Spleen (tissue), 11 donors: ENCODE results near the gene CA5B. TPM values are rescaled to one million over a fixed set of nuclear protein-coding genes. Genes with fewer than 3 reads are reported as not detected.
"Not testable (repeated sequence)": the region's sequence is repeated elsewhere in the genome, so short reads cannot be mapped to it uniquely, and the experiment has no call there.

Experiments
- DNase-seq: peaks from one replicate; pipeline ENCODE4 v3.0.0-alpha.2; 2020
- H3K27ac ChIP-seq, 8 donors: fragments of 200-600 bp; sonication (generic) in 7 of 8; 1 replicate in 4 of 8; 2 replicates in 4 of 8; pipeline versions ENCODE4 v1.5.0 to v1.8.0; 2016 to 2021; ENCODE audit warnings: inconsistent platforms in 4 of 8, mild to moderate bottlenecking in 4 of 8, moderate library complexity in 1 of 8
- H3K27me3 ChIP-seq, 7 donors: fragments of 200-600 bp; sonication (generic) in 6 of 7; replicated peaks in 1 of 7; 1 replicate in 4 of 7; 2 replicates in 3 of 7; pipeline versions ENCODE4 v1.5.0 to v1.8.0; 2016 to 2021; ENCODE audit warnings: inconsistent platforms in 3 of 7, mild to moderate bottlenecking in 1 of 7
- H3K36me3 ChIP-seq, 6 donors: fragments of 200-600 bp; sonication (generic) in 5 of 6; 1 replicate in 4 of 6; 2 replicates in 2 of 6; pipeline versions ENCODE4 v1.5.0 to v1.8.0; 2016 to 2021; ENCODE audit warnings: inconsistent platforms in 2 of 6
- H3K4me1 ChIP-seq, 6 donors: fragments of 200-600 bp; sonication (generic) in 5 of 6; 1 replicate in 3 of 6; 2 replicates in 3 of 6; pipeline versions ENCODE4 v1.5.0 to v1.8.0; 2016 to 2021; ENCODE audit warnings: inconsistent platforms in 3 of 6
- H3K4me3 ChIP-seq, 8 donors: fragments of 200-600 bp; sonication (generic) in 7 of 8; 1 replicate in 4 of 8; 2 replicates in 4 of 8; pipeline versions ENCODE4 v1.5.0 to v1.8.0; 2016 to 2021; ENCODE audit warnings: inconsistent platforms in 4 of 8, mild to moderate bottlenecking in 4 of 8, moderate library complexity in 2 of 8
- H3K9me3 ChIP-seq, 8 donors: fragments of 200-600 bp; sonication (generic) in 7 of 8; 1 replicate in 4 of 8; 2 replicates in 4 of 8; pipeline versions ENCODE4 v1.5.0 to v1.8.0; 2016 to 2021; ENCODE audit warnings: inconsistent platforms in 4 of 8
- POLR2A ChIP-seq, 3 donors: fragments of 450-650 bp; IDR thresholded peaks; one replicate each; pipeline ENCODE4 v1.5.1; 2017; ENCODE audit warnings: antibody characterized with exemption in 3 of 3, mild to moderate bottlenecking in 1 of 3
- POLR2AphosphoS5 ChIP-seq, 3 donors: sonication (generic); formaldehyde crosslinking; IDR thresholded peaks; one replicate each; pipeline ENCODE4 v1.5.1; 2017; ENCODE audit warnings: antibody characterized with exemption in 3 of 3
- WGBS, 5 donors: extraction: QIAGEN DNeasy Blood & Tissue Kit in 3 of 5; methylation state at CpG; one replicate each; pipeline versions ENCODE4 v1.1.5 to v1.1.7; 2013 to 2018; 5-methylcytosine and 5-hydroxymethylcytosine counted together
- intact Hi-C: fragments of 100-400 bp; cut with DNase I; formaldehyde crosslinking; loops from one replicate; pipeline ENCODE4 v1.15.0; 2023; ENCODE audit warnings: low total_unique reads
- polyA plus RNA-seq, 3 donors: library from polyadenylated mRNA; stranded (reverse); fragments of 200-250 nt; gene quantifications; one replicate each; pipeline ENCODE4 v1.2.1, GENCODE V29; 2013
- total RNA-seq, 7 donors: library from RNA; depleted of rRNA in 3 of 7; stranded (reverse); fragments of >200 nt in 3 of 7; fragmentation: NEBNext Ultra II Directional in 4 of 7; extraction: Animal tissue kit (Norgen Biotek cat#: 25700) in 4 of 7; gene quantifications; one replicate each; pipeline versions ENCODE4 v1.1.0 to v1.2.1, GENCODE V29; 2016 to 2021
- TF ChIP-seq, protein P1 (sequence below), 11 experiments: fragments of 200-600 bp in 7 of 11; fragments of 450-650 bp in 4 of 11; sonication (generic) in 4 of 11; IDR thresholded peaks in 8 of 11; conservative IDR thresholded peaks in 3 of 11; 1 replicate in 7 of 11; 2 replicates in 4 of 11; pipeline versions ENCODE4 v1.4.0 to v1.8.0; 2016 to 2021; ENCODE audit warnings: antibody characterized with exemption in 11 of 11, inconsistent platforms in 4 of 11, mild to moderate bottlenecking in 1 of 11
- donor health status: healthy with polysubstance abuse.
- donor health status: DM: no; HTN: no; CAD: no; lungs with moderate emphysema.
- donor health status: DM: no; HTN: no; CAD: no.
- donor health status: Bipolar disorder and iron deficiency.
- donor health status: healthy.
- donor health status: DM: no; HTN: no; CAD: no.
- donor health status: DM: yes; HTN: yes; CAD: no.

CA5B gene
- total and polyA plus RNA-seq, 10 donors: 1.4 to 24.1 (median 15.5) TPM

DNA sequence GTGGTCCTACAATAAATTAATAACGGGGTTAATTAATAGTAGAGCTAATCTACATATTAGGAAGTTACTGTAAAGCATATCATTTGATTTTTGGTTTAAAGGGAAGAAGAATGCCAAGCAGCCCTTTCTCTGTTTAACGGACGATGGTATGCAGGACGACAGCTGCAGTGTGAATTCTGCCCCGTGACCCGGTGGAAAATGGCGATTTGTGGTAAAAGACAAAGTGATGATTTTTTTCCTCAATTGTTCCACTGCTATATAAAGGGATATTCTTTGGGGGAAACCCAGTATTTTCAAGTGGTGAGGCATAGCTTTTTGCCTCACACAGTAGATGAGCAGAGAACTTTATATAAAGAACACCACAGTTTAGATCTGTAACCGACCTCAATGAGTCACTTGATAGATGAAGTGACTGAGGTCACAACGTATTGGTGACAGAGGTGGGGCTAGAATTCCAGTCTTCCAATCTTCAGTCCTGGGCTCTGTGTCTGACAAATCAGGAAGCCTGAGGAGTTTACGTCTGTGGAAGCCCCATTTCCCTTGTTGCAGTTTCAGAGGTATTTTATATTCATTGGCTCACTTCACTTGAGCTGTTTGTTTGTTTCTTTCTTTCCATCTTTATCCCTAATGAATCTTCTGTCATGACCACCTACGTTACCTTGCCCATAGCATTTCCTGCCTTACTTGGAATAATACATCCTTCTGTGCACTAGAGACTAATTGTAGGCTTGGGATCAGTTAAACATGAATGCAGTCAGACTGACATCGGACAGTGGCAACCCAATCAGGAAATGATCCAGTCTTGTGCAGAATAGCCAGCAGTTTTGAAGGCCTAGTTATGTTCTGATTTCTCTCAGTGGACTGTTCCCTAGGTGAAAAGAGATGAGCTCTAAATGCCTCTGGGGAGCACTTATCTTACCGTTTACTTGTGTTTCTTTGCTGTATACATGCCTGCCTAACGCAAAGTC lies 82.3 kb downstream of the CA5B start:
- DNase-seq: no peak
- TF ChIP-seq, protein P1, sequence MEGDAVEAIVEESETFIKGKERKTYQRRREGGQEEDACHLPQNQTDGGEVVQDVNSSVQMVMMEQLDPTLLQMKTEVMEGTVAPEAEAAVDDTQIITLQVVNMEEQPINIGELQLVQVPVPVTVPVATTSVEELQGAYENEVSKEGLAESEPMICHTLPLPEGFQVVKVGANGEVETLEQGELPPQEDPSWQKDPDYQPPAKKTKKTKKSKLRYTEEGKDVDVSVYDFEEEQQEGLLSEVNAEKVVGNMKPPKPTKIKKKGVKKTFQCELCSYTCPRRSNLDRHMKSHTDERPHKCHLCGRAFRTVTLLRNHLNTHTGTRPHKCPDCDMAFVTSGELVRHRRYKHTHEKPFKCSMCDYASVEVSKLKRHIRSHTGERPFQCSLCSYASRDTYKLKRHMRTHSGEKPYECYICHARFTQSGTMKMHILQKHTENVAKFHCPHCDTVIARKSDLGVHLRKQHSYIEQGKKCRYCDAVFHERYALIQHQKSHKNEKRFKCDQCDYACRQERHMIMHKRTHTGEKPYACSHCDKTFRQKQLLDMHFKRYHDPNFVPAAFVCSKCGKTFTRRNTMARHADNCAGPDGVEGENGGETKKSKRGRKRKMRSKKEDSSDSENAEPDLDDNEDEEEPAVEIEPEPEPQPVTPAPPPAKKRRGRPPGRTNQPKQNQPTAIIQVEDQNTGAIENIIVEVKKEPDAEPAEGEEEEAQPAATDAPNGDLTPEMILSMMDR (IDR thresholded peaks at IDR 0.05 in 8 of 11, conservative IDR thresholded peaks at IDR 0.05 in 3 of 11): no peak
- TF ChIP-seq POLR2AphosphoS5 (IDR thresholded peaks at IDR 0.05) (no peak), POLR2A (IDR thresholded peaks at IDR 0.05) (no peak)
- Histone ChIP-seq H3K9me3 (no peaks in the 10 kb centered on the region), H3K27ac (no peak overlapping the region), H3K4me3 (no peak overlapping the region), H3K4me1 (peaks cover 0 to 20% (median 7%) of the 10 kb centered on the region in 6 donors), H3K27me3 (no peaks in the 10 kb centered on the region), H3K36me3 (peaks cover 8 to 100% (median 87%) of the 10 kb centered on the region in 6 donors)
- 81 to 85% (median 84%) methylated on average over 14 of the region's 14 CpGs for WGBS, 5 donors
- intact Hi-C loops: no loop called here

DNA sequence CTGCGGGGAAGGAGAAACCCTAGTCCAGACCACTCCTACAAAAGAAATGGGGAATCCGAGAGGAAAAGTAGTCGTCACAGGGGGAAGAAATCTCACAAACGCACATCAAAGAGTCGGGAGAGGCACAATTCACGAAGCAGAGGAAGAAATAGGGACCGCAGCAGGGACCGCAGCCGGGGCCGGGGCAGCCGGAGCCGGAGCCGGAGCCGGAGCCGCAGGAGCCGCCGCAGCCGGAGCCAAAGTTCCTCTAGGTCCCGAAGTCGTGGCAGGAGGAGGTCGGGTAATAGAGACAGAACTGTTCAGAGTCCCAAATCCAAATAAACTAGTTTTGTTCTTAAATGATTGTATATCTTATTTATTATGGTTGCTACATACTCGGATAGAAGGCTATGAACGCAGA lies 84.9 kb downstream of the CA5B start:
- WGBS, 5 donors: 92 to 99% (median 97%) methylated on average over 23 of the region's 23 CpGs
- Histone ChIP-seq H3K27me3 (no peaks in the 10 kb centered on the region), H3K9me3 (no peaks in the 10 kb centered on the region), H3K36me3 (peaks cover 6 to 99% (median 76%) of the 10 kb centered on the region in 6 donors), H3K4me3 (no peak overlapping the region), H3K4me1 (no peaks in the 10 kb centered on the region), H3K27ac (no peak overlapping the region)
- TF ChIP-seq POLR2A (IDR thresholded peaks at IDR 0.05) (no peak), POLR2AphosphoS5 (IDR thresholded peaks at IDR 0.05) (no peak)
- TF ChIP-seq, protein P1 (IDR thresholded peaks at IDR 0.05 in 8 of 11, conservative IDR thresholded peaks at IDR 0.05 in 3 of 11): no peak
- DNase-seq: no peak
- intact Hi-C loops: no loop called here

DNA sequence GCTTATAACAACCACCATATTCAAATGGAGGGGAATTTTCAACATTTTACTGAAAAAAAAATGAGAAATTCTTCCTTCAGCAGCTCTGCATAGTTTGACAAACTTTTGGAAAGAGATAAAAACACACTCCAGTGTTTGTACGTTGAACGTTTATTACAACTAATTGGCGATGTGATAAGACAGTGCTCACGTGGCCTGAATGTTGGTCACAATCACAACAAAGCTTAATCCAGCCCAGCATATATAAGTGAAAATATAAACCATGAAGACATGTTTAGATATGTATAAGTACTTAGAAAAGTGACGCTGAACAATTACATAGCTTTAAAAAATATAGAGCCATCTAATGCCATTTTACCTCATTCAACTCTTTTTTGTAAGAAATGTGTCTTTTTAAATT lies 87.9 kb downstream of the CA5B start:
- TF ChIP-seq POLR2AphosphoS5 (IDR thresholded peaks at IDR 0.05) (no peak), POLR2A (IDR thresholded peaks at IDR 0.05) (no peak)
- TF ChIP-seq, protein P1 (IDR thresholded peaks at IDR 0.05 in 8 of 11, conservative IDR thresholded peaks at IDR 0.05 in 3 of 11): no peak
- WGBS, 5 donors: 90 to 96% (median 94%) methylated on average over 5 of the region's 5 CpGs
- no peaks in the 10 kb centered on the region for H3K4me1 ChIP-seq
- peaks cover 6 to 93% (median 51%) of the 10 kb centered on the region in 6 donors for H3K36me3 ChIP-seq
- no peak overlapping the region for H3K4me3 ChIP-seq
- DNase-seq: no peak
- intact Hi-C loops: no loop called here
- H3K27ac ChIP-seq: no peak overlapping the region
- no peaks in the 10 kb centered on the region for H3K27me3 ChIP-seq
- no peaks in the 10 kb centered on the region for H3K9me3 ChIP-seq

DNA sequence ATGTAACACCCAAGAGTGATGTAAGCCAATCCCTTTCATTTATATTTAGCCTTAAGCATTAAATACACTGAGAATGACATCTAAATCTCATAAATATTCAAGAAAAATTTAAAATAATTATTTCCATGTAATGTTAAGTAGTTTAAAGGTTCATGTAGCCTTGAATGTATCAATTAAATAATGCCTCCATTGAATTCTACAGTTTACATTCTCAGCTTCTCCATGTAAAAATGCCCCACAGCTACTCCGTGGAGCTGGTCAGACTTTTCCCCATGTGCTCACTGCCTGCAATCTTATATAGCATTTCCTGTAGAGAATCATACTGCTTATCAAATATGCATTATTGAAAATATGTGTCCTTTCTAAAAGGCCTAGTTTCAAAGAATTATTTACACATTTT lies 91.1 kb downstream of the CA5B start:
- no peak overlapping the region for H3K4me3 ChIP-seq
- no peak for DNase-seq
- no peaks in the 10 kb centered on the region for H3K4me1 ChIP-seq
- no peaks in the 10 kb centered on the region for H3K27me3 ChIP-seq
- H3K27ac ChIP-seq: no peak overlapping the region
- WGBS, 5 donors: 80 to 95% (median 93%) methylated on average over 1 of the region's 1 CpG
- TF ChIP-seq POLR2A (IDR thresholded peaks at IDR 0.05) (no peak), POLR2AphosphoS5 (IDR thresholded peaks at IDR 0.05) (no peak)
- TF ChIP-seq, protein P1 (IDR thresholded peaks at IDR 0.05 in 8 of 11, conservative IDR thresholded peaks at IDR 0.05 in 3 of 11): no peak
- H3K9me3 ChIP-seq: no peaks in the 10 kb centered on the region
- H3K36me3 ChIP-seq: peaks cover 0 to 69% (median 24%) of the 10 kb centered on the region in 6 donors
- intact Hi-C loops: no loop called here

DNA sequence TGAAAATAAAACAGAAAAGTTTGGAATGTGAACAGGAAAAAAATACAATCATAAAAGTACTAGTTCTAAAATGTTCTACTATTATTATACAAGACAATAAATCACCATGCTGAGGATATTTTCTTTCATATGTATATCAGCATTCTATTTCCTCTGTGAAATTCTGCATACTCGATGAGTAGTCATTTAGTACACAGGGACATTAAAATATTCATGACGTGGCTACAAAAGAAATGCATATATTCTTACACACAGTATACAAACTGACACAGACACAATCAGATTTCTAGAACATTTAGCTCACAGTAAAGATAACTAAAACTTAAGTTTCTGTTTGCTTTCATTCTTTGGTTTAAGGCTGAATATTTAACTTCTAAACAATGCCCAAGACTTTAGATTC lies 93.3 kb downstream of the CA5B start:
- H3K4me1 ChIP-seq, intact Hi-C loops, H3K27me3 ChIP-seq, H3K4me3 ChIP-seq, H3K27ac ChIP-seq, DNase-seq, H3K9me3 ChIP-seq: not testable (repeated sequence)
- WGBS, 5 donors: 72 to 80% methylated on average over 1 to 2 of the region's 2 CpGs; no CpG with 5 or more reads in 3 of the 5 donors
- peaks cover 0 to 48% (median 14%) of the 10 kb centered on the region in 6 donors for H3K36me3 ChIP-seq
